ENCODE data around the gene EFCAB6. TPM values are rescaled to one million over a fixed set of nuclear protein-coding genes. Genes with fewer than 3 reads are reported as not detected.

Gene EFCAB6
- total and polyA plus RNA-seq, 2 donors (not counting 1 experiment from before 2014, with no cell fraction given): 0.07 to 0.10 TPM

DNA sequence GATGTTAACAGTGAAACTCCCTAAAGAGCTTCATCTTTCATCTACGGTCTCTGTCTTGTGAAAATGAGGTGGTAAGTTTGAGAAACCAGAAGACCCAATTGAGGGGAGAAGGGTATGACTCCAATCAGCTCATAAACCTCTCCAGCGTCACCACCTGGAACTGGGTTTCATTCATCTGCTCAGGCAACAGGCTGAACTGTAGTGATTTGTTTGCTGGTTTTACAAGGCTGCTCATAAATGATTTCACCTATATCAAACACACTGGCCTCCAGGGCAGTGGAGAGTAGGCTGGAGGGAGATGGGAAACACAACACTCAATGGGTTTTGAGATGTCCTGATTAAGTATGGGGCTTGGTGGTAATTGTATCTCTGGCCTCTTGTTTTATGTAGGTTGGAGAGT is 79.0 kb downstream of the EFCAB6 start:
- CTCF ChIA-PET: no interaction called here
- TF ChIP-seq, protein P1, sequence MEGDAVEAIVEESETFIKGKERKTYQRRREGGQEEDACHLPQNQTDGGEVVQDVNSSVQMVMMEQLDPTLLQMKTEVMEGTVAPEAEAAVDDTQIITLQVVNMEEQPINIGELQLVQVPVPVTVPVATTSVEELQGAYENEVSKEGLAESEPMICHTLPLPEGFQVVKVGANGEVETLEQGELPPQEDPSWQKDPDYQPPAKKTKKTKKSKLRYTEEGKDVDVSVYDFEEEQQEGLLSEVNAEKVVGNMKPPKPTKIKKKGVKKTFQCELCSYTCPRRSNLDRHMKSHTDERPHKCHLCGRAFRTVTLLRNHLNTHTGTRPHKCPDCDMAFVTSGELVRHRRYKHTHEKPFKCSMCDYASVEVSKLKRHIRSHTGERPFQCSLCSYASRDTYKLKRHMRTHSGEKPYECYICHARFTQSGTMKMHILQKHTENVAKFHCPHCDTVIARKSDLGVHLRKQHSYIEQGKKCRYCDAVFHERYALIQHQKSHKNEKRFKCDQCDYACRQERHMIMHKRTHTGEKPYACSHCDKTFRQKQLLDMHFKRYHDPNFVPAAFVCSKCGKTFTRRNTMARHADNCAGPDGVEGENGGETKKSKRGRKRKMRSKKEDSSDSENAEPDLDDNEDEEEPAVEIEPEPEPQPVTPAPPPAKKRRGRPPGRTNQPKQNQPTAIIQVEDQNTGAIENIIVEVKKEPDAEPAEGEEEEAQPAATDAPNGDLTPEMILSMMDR (IDR thresholded peaks at IDR 0.05): no peak
- no peak for TF ChIP-seq EZH2 (IDR thresholded peaks at IDR 0.05; ENCODE audit: borderline replicate concordance, insufficient read depth, low read depth, low read length, poor library complexity, severe bottlenecking)
- WGBS (ENCODE audit: insufficient coverage): no CpG with 5 or more reads among the region's 2 CpGs

GRCh38 chr22:43731988-43732387 is 80.1 kb downstream of the EFCAB6 start:
- Mint-ChIP-seq H3K27ac (no peak overlapping the region), H3K4me1 (no peaks in the 10 kb centered on the region), H3K4me3 (no peak overlapping the region), H3K27me3 (peaks cover 19% of the 10 kb centered on the region), H3K9me3 (ENCODE audit: insufficient read depth) (no peaks in the 10 kb centered on the region)
- ChIA-PET POLR2A (no interaction called here), CTCF (no interaction called here)
- 78% methylated on average over 1 of the region's 5 CpGs for WGBS (ENCODE audit: insufficient coverage)
- TF ChIP-seq EZH2 (IDR thresholded peaks at IDR 0.05; ENCODE audit: borderline replicate concordance, insufficient read depth, low read depth, low read length, poor library complexity, severe bottlenecking): no peak
- TF ChIP-seq, protein P1 (IDR thresholded peaks at IDR 0.05): no peak
- H3K36me3 ChIP-seq (replicated peaks in 1 of 2; ENCODE audit: control extremely low read depth in 1 of 2, control insufficient read depth in 1 of 2, extremely low read depth in 1 of 2, insufficient read depth in 2 of 2, low read length in 1 of 2): no peaks in the 10 kb centered on the region
- no peak overlapping the region for H2AFZ ChIP-seq (ENCODE audit: insufficient read depth, low read depth, low read length, poor library complexity, severe bottlenecking)
- intact Hi-C loops (cut with micrococcal nuclease): no loop called here
- H3K9me3 ChIP-seq (ENCODE audit: control extremely low read depth in 1 of 3, control insufficient read depth in 2 of 3, insufficient read depth in 1 of 3, low read length in 2 of 3): peaks cover 0 to 3% (median 2%) of the 10 kb centered on the region in 3 donors
- DNase-seq (no peak), ATAC-seq (ENCODE audit: low read depth) (no peak)
- H3K4me3 ChIP-seq (ENCODE audit: control extremely low read depth in 1 of 5, extremely low read depth in 1 of 5, insufficient read depth in 1 of 5, low read depth in 2 of 5, low read length in 4 of 5): no peak overlapping the region
- no peak overlapping the region for H3K27ac ChIP-seq (ENCODE audit: low read length in 2 of 2)
- H3K27me3 ChIP-seq (replicated peaks in 1 of 4; ENCODE audit: control extremely low read depth in 1 of 4, control insufficient read depth in 3 of 4, insufficient read depth in 4 of 4, low read length in 3 of 4): peaks cover 0 to 7% (median 0%) of the 10 kb centered on the region in 4 experiments
- H3K4me1 ChIP-seq (ENCODE audit: control insufficient read depth in 2 of 2, insufficient read depth in 2 of 2, low read length in 2 of 2): no peaks in the 10 kb centered on the region
- H4K20me1 ChIP-seq (ENCODE audit: control insufficient read depth, insufficient read depth, low read length, poor library complexity, severe bottlenecking): no peaks in the 10 kb centered on the region
- H3K4me2 ChIP-seq (replicated peaks; ENCODE audit: low read depth, low read length, poor library complexity, severe bottlenecking): no peak overlapping the region
- H3K79me2 ChIP-seq (ENCODE audit: control insufficient read depth, insufficient read depth, low read length): no peaks in the 10 kb centered on the region
- H3K9ac ChIP-seq (ENCODE audit: low read length): no peak overlapping the region

More for the DNA sequence above, 79.0 kb downstream of the EFCAB6 start:
- Histone ChIP-seq H3K36me3 (replicated peaks in 1 of 2; ENCODE audit: control extremely low read depth in 1 of 2, control insufficient read depth in 1 of 2, extremely low read depth in 1 of 2, insufficient read depth in 2 of 2, low read length in 1 of 2) (no peaks in the 10 kb centered on the region), H4K20me1 (ENCODE audit: control insufficient read depth, insufficient read depth, low read length, poor library complexity, severe bottlenecking) (no peaks in the 10 kb centered on the region), H3K4me2 (replicated peaks; ENCODE audit: low read depth, low read length, poor library complexity, severe bottlenecking) (no peak overlapping the region), H2AFZ (ENCODE audit: insufficient read depth, low read depth, low read length, poor library complexity, severe bottlenecking) (no peak overlapping the region), H3K79me2 (ENCODE audit: control insufficient read depth, insufficient read depth, low read length) (no peaks in the 10 kb centered on the region), H3K9me3 (ENCODE audit: control extremely low read depth in 1 of 3, control insufficient read depth in 2 of 3, insufficient read depth in 1 of 3, low read length in 2 of 3) (peaks cover 0 to under 1% (median 0%) of the 10 kb centered on the region in 3 donors), H3K4me3 (ENCODE audit: control extremely low read depth in 1 of 5, extremely low read depth in 1 of 5, insufficient read depth in 1 of 5, low read depth in 2 of 5, low read length in 4 of 5) (no peak overlapping the region), H3K9ac (ENCODE audit: low read length) (no peak overlapping the region), H3K4me1 (ENCODE audit: control insufficient read depth in 2 of 2, insufficient read depth in 2 of 2, low read length in 2 of 2) (no peaks in the 10 kb centered on the region), H3K27me3 (replicated peaks in 1 of 4; ENCODE audit: control extremely low read depth in 1 of 4, control insufficient read depth in 3 of 4, insufficient read depth in 4 of 4, low read length in 3 of 4) (peaks cover 0 to 7% (median 0%) of the 10 kb centered on the region in 4 experiments), H3K27ac (ENCODE audit: low read length in 2 of 2) (no peak overlapping the region)
- ATAC-seq (ENCODE audit: low read depth) (no peak), DNase-seq (no peak)
- POLR2A ChIA-PET: no interaction called here
- intact Hi-C loops (cut with micrococcal nuclease): no loop called here
- Mint-ChIP-seq H3K4me3 (no peak overlapping the region), H3K9me3 (ENCODE audit: insufficient read depth) (no peaks in the 10 kb centered on the region), H3K27me3 (peaks cover 16% of the 10 kb centered on the region), H3K27ac (no peak overlapping the region), H3K4me1 (no peaks in the 10 kb centered on the region)
